Gastrocnemius medialis (tissue), 4 donors: ENCODE data around the gene LRCH1.

Experiments
- POLR2A ChIP-seq, 2 donors: fragments of 450-650 bp; IDR thresholded peaks; one replicate each; pipeline ENCODE4 v1.6.1; 2017; ENCODE audit warnings: antibody characterized with exemption in 2 of 2, mild to moderate bottlenecking in 2 of 2, moderate library complexity in 2 of 2
- TF ChIP-seq, protein P1 (sequence below), 5 experiments: fragments of 450-650 bp in 3 of 5; fragments of 200-600 bp in 2 of 5; sonication (generic) in 2 of 5; IDR thresholded peaks in 4 of 5; conservative IDR thresholded peaks in 1 of 5; 1 replicate in 4 of 5; 2 replicates in 1 of 5; pipeline ENCODE4 v1.5.1; 2016 to 2019; ENCODE audit warnings: antibody characterized with exemption in 5 of 5, mild to moderate bottlenecking in 3 of 5, moderate library complexity in 3 of 5

DNA sequence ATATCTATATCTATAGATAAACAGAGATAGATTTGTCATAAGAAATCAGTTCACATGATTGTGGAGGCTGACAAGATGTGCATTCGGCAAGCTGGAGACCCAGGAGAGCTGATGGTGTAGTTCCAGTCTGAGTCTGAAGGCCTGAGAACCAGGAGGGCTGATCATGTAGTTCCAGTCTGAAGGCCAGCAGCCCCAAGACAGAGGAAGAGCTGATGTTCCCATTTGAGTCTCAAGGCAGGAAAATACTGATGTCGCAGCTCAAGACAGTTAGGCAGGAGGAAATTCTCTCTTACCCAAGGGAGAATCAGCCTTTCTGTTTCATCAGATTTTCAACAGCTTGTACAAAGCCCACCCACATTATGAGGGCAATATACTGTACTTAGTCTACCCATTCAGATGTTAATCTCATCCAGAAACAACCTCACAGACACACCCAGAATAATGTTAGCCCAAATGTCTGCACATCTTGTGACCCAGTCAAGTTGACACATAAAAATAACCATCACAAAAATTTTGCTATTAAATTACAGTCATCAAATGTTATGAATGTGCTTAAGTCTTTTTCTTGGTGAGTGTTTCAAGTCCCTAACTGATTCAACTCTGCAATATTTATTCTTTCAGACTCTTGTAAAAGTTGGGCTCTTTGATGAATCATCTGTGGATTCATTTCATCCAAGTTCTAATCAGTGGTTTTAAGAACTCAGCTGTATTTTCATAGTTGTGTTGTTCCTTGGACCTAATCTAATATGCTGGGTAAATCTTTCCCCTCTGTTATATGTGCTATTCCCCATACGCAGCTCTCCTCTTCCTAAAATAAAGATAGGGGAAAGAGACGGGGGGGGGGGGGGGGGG is 22.7 kb upstream of the LRCH1 start:
- TF ChIP-seq, protein P1, sequence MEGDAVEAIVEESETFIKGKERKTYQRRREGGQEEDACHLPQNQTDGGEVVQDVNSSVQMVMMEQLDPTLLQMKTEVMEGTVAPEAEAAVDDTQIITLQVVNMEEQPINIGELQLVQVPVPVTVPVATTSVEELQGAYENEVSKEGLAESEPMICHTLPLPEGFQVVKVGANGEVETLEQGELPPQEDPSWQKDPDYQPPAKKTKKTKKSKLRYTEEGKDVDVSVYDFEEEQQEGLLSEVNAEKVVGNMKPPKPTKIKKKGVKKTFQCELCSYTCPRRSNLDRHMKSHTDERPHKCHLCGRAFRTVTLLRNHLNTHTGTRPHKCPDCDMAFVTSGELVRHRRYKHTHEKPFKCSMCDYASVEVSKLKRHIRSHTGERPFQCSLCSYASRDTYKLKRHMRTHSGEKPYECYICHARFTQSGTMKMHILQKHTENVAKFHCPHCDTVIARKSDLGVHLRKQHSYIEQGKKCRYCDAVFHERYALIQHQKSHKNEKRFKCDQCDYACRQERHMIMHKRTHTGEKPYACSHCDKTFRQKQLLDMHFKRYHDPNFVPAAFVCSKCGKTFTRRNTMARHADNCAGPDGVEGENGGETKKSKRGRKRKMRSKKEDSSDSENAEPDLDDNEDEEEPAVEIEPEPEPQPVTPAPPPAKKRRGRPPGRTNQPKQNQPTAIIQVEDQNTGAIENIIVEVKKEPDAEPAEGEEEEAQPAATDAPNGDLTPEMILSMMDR (IDR thresholded peaks at IDR 0.05 in 4 of 5, conservative IDR thresholded peaks at IDR 0.05 in 1 of 5), result no peak
- TF ChIP-seq POLR2A (IDR thresholded peaks at IDR 0.05), result no peak
